Measurements from ENCODE around the gene ANKRD60.

GRCh38 chr20:58169450-58169849 lies 59.0 kb downstream of the ANKRD60 start:
- TF ChIP-seq CTCF (IDR thresholded peaks at IDR 0.05) (no peak), EZH2 (IDR thresholded peaks at IDR 0.05; ENCODE audit: borderline replicate concordance, insufficient read depth, low read depth, low read length, poor library complexity, severe bottlenecking) (no peak)

Measured in B cell (primary cell).